ENCODE results near the gene SPRN. TPM values are rescaled to one million over a fixed set of nuclear protein-coding genes. Genes with fewer than 3 reads are reported as not detected.

SPRN gene
- total RNA-seq, 4 donors from 2014 or later, result not detected

DNA sequence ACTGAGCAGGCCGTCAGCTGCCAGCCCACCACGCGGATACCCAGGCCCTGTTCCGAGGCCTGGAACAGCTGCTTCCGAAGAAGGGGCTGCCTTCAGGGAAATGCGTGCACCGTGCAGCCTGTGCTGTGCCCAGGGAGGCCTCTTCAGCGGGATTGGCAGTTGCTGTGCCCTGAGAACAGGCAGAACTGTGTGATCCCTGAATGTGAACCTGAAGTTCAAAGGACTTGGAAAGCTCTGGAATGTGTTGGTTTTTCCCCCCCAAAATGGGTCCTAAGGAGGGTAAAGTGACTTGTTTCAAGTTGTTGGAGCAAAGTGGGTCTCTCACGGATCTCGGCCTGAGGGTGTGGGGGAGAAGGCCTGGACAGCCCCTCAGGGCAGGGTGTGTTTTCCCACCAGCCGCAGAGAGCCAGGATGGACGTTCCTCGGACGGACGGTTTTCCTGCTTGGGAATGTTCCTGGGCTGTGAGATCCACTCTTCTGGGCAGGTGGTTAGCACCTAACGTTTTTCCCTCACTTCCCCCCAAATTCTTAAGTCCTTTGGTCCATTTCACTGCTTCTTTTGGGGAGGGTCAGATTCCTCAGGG is 2.1 kb downstream of the SPRN start:
- DNase-seq, result no peak
- Histone ChIP-seq H3K9me3 (no peaks in the 10 kb centered on the region), H3K4me1 (peaks cover 0 to 15% (median 11%) of the 10 kb centered on the region in 3 donors), H3K27me3 (peaks cover 0 to 34% (median 3%) of the 10 kb centered on the region in 4 donors), H3K4me3 (no peak overlapping the region), H3K27ac (no peak overlapping the region), H3K36me3 (peaks cover 0 to 47% (median 13%) of the 10 kb centered on the region in 3 donors)
- intact Hi-C loops (cut with DNase I), result no loop called here
- WGBS, 2 donors, result 66 to 80% methylated on average over 1 to 7 of the region's 16 CpGs
- TF ChIP-seq POLR2A (IDR thresholded peaks at IDR 0.05), result no peak
- TF ChIP-seq, protein P1, sequence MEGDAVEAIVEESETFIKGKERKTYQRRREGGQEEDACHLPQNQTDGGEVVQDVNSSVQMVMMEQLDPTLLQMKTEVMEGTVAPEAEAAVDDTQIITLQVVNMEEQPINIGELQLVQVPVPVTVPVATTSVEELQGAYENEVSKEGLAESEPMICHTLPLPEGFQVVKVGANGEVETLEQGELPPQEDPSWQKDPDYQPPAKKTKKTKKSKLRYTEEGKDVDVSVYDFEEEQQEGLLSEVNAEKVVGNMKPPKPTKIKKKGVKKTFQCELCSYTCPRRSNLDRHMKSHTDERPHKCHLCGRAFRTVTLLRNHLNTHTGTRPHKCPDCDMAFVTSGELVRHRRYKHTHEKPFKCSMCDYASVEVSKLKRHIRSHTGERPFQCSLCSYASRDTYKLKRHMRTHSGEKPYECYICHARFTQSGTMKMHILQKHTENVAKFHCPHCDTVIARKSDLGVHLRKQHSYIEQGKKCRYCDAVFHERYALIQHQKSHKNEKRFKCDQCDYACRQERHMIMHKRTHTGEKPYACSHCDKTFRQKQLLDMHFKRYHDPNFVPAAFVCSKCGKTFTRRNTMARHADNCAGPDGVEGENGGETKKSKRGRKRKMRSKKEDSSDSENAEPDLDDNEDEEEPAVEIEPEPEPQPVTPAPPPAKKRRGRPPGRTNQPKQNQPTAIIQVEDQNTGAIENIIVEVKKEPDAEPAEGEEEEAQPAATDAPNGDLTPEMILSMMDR (IDR thresholded peaks at IDR 0.05), result no peak

DNA sequence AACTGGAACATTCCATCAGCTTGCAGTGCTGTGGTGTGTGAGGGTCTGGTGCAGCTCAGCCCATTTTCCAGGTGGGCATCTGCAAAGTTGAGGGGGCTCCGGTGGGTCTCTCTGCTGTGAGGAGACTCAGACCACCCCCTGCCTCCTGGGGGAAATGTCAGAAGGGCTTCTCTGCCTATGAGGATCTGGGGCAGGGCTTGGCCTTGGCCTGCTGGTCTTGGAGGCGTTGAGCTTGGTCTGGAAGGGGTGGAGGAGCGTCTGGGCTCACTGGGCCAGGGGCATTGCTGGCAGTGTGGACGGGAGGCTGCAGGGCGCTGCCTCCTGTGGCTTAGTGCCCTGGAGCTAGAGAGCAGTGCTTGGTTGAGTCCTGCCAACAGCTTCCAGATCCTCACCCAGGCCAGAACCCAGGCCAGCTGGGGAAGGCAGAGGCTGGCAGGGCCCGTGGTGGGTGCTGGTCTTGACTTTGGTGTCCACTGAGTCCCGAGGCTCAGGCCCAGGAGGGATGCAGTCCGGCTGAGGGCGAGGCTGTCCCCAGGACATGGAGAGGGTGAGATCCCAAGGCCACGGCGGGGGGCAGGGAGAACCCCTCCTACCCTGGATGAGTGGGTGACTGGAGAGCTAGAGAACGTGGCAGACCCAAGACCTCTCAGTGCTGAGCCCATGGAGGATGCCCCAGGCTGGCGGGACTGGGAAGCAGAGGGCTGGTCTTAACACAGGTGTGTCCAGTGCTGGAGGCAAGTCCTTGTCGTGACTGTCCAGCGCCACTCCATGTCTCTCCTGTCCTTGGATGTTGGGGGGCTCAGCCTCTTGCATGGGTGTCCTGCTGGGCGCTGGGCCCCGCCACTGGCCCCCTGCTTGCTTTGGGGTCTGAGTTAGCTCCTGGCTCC is 2.8 kb downstream of the SPRN start:
- 72 to 100% methylated on average over 3 to 4 of the region's 17 CpGs for WGBS, 2 donors
- Histone ChIP-seq H3K27me3 (peaks cover 0 to 34% (median 3%) of the 10 kb centered on the region in 4 donors), H3K36me3 (peaks cover 0 to 47% (median 13%) of the 10 kb centered on the region in 3 donors), H3K4me1 (peaks cover 0 to 15% (median 11%) of the 10 kb centered on the region in 3 donors), H3K4me3 (no peak overlapping the region), H3K9me3 (no peaks in the 10 kb centered on the region), H3K27ac (no peak overlapping the region)
- no peak for DNase-seq
- intact Hi-C loops (cut with DNase I), result no loop called here
- TF ChIP-seq, protein P1 (IDR thresholded peaks at IDR 0.05), result no peak
- TF ChIP-seq POLR2A (IDR thresholded peaks at IDR 0.05), result no peak

- intact Hi-C loops (cut with DNase I), result no loop called here
- Histone ChIP-seq H3K27me3 (peaks cover 0 to 34% (median 3%) of the 10 kb centered on the region in 4 donors), H3K36me3 (peaks cover 0 to 54% (median 13%) of the 10 kb centered on the region in 3 donors), H3K9me3 (no peaks in the 10 kb centered on the region), H3K4me3 (no peak overlapping the region), H3K27ac (no peak overlapping the region), H3K4me1 (peaks cover 0 to 15% (median 11%) of the 10 kb centered on the region in 3 donors)
- 50% methylated on average over 2 of the region's 6 CpGs; no CpG with 5 or more reads in 1 of the 2 donors for WGBS, 2 donors
- no peak for DNase-seq
- TF ChIP-seq, protein P1 (IDR thresholded peaks at IDR 0.05), result no peak
- no peak for TF ChIP-seq POLR2A (IDR thresholded peaks at IDR 0.05)
These were observed 3.8 kb downstream of the SPRN start for GRCh38 chr10:133420579-133420978.

- Histone ChIP-seq H3K27ac (no peak overlapping the region), H3K4me1 (peaks cover 0 to 15% (median 11%) of the 10 kb centered on the region in 3 donors), H3K9me3 (no peaks in the 10 kb centered on the region), H3K36me3 (peaks cover 0 to 59% (median 13%) of the 10 kb centered on the region in 3 donors), H3K27me3 (peaks cover 0 to 30% (median 3%) of the 10 kb centered on the region in 4 donors), H3K4me3 (no peak overlapping the region)
- intact Hi-C loops (cut with DNase I), result no loop called here
- no peak for DNase-seq
- 90% methylated on average over 2 to 8 of the region's 17 CpGs for WGBS, 2 donors
- TF ChIP-seq POLR2A (IDR thresholded peaks at IDR 0.05), result no peak
- TF ChIP-seq, protein P1 (IDR thresholded peaks at IDR 0.05), result no peak
These were observed 4.4 kb downstream of the SPRN start for GRCh38 chr10:133420028-133420427.
